NCI-H2227 treated with DMSO at 0.1 percent for 48 hours (cell line): ENCODE data around the gene EEFSEC.

Source experiments
- DNase-seq: peaks from one replicate; lab custom pipeline; 2025; lab: John Stamatoyannopoulos, UW

EEFSEC gene

GRCh38 chr3:128182656-128183055 is 29.4 kb downstream of the EEFSEC start:
- no peak for DNase-seq

- no peak for DNase-seq
Measured at GRCh38 chr3:128185630-128186447, 32.6 kb downstream of the EEFSEC start.

DNA sequence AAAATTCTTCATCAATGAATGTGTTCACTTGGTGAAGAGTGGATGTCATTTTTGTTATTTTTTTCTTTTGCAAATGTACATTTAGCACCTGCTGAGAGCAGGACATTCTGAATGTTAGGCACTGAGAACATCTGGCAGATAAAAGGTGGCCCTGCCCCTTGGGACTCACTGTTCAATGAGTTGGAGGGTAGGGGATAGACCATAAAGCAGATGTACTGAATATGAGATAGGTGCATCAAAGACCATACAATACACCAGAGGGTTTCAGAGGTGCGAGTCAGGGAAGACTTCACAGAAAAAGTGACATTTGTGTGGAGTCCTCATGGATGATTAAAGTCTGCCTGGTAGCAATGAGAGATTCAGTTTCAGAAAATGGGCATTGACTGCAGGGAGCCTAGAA is 34.2 kb downstream of the EEFSEC start:
- DNase-seq, result no peak

- no peak for DNase-seq
Measured at GRCh38 chr3:128188326-128188725, 35.0 kb downstream of the EEFSEC start.

- DNase-seq, result no peak
Measured at GRCh38 chr3:128188956-128189355, 35.7 kb downstream of the EEFSEC start.

DNA sequence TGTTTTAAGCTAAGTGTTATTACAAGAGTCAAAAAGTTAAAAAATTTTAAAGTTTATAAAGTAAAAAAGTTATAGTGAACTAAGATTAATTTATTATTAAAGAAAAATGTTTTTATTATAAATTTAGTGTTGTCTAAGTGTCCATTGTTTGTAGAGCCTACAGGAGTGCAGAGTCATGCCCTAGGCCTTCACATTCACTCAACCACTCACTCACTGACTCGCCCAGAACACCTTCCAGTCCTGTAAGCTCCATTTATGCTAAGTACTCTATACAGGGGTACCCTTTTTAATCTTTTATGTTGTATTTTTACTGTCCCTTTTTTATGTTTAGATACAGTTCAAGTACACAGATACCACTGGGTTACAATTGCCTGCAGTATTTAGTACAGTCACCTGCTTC is 37.2 kb downstream of the EEFSEC start:
- no peak for DNase-seq

- no peak for DNase-seq
Measured at GRCh38 chr3:128192131-128192530, 38.9 kb downstream of the EEFSEC start.

GRCh38 chr3:128193168-128193567 is 39.9 kb downstream of the EEFSEC start:
- no peak for DNase-seq

- DNase-seq, result no peak
Measured at GRCh38 chr3:128194843-128195242, 41.6 kb downstream of the EEFSEC start.

- DNase-seq, result no peak
Measured at GRCh38 chr3:128195369-128195768, 42.1 kb downstream of the EEFSEC start.

DNA sequence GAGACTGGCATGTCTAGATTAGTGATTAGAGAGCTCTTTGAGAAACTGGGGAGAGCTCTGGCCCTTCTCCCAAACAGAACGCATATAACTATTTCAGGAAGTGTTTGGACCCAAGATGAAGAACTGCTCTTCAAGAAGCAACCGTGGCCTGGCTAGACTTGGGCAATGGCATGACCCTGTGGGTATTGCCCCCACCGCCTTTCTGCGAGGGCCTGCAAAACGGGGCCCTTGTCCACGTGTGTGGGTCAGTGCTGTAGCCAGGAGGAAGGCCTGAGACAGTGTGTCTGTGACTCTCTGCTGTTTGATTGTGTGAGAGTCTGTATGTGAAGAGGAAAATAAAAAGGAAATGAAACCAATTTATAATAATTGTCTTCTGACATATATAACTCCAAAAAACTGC is 42.5 kb downstream of the EEFSEC start:
- no peak for DNase-seq

GRCh38 chr3:128196647-128197046 is 43.4 kb downstream of the EEFSEC start:
- DNase-seq, result no peak

DNA sequence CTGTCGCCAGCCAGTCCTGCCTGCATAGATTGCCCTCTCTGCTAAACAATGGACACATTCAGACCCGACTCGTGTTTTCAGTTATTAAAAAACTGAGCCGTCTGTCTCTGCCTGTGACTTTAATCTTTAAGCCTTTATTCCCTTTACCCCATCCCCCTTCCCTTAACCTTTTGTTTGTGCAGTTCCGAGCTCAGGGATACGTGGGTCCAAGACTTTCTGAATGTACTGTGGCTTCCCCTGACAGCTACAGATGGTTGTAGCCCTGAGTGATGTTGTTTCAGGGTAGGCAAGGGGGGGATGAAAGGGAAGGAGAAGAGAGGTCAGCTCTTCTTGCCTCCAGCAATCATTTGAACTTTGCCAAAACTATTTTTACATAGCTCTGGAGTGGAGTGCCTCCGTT is 44.6 kb downstream of the EEFSEC start:
- DNase-seq, result no peak

GRCh38 chr3:128198313-128198712 is 45.0 kb downstream of the EEFSEC start:
- DNase-seq, result no peak

GRCh38 chr3:128199110-128199509 is 45.8 kb downstream of the EEFSEC start:
- DNase-seq, result no peak

DNA sequence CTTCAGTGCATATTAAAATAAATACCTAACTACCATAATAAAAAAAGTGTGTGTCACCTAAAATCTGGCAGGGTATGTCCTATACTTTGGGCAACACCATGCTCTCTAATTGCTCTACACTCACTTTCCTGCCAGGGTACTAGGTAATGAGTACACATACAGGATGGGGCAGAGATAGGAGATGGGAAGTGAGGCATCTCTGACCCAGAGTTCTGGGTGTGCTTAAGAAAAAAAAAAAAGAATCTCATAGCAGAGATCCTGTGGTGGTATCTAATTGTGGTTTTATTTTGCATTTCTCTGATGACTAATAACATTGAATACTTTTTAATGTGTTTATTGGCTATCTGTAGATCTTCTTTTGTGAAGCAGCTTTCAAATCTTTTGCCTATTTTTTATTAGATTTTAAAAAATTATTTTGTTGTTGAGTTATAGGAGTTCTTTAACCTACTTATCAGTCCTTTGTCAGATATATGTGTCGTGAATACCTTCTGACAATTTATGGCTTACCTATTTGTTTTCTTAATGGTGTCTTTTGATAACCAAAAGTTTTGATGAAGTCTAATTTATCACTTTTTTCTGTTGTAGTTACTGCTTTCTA is 48.0 kb downstream of the EEFSEC start:
- DNase-seq, result no peak

DNA sequence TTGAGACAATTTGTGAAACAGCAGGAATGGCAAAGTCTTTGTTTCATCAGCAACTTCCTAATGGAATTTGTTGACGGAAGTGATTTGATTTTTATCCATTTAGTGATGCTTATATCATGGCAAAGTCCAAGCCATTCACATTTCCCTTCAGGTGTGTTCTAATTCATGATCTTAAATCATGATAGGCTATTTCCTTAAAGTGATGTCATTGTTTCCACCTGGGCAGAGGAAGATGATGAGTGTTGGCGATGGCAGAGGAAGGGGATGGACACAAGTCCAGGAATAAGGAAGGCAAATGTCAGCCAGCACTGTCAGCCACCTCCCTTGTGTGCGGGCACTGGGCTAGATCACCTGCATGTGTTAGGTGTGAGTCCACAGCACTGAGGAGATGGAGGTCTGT is 49.9 kb downstream of the EEFSEC start:
- no peak for DNase-seq

DNA sequence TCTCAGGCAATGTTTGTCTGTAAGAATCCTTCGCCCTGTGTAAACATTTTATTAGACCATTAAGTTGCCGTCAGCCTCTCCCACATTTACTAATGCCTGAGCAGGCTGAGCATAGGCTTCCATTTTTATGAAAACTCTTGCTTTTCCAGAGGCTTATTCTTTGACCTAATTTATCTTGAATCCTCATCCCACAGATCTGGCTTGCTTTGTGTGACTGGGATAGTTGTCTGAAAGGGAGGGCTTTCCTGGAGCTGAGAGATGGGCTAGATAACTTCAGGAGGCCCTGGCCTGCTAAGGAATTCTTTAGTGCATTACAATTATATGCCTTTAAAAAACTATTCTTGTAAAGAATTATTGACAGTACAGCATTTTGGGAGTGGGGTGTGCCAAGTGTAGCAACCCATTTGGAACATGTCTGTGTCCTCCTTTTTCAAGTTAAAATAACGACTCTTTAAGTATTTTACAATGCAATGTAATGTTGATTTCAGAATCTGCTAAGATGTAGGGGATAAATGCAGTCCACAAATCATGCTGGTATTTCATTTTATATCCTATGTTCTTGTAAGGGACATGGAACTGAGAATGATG is 52.4 kb downstream of the EEFSEC start:
- DNase-seq, result no peak

GRCh38 chr3:128207951-128208350 is 54.7 kb downstream of the EEFSEC start:
- DNase-seq, result no peak

DNA sequence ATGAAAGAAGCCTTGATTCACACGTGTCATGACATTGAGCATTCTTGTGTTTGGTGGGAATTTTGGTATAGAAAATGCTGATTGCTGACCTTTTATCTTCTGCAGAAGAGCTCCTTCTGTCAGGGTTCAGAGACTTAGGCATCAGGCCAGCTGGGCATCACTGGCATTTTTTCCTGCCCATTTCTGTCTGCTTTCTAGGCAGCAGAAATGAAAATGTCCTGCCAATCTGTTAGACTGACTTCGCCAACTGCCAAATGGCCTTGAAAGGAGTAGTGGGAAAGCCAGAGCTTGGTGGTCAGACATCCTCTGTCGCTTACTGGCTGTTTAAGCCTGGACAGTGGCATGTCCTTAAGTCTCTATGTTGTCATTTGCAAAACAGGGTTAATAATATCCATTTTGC is 57.4 kb downstream of the EEFSEC start:
- DNase-seq, result no peak

GRCh38 chr3:128214056-128214455 is 60.8 kb downstream of the EEFSEC start:
- no peak for DNase-seq

- no peak for DNase-seq
Measured at GRCh38 chr3:128215290-128215689, 62.0 kb downstream of the EEFSEC start.

- no peak for DNase-seq
Measured at GRCh38 chr3:128215800-128216495, 62.7 kb downstream of the EEFSEC start.
